ENCODE data around the gene HOXD13.

GRCh38 chr2:176127774-176128072 is 35.2 kb downstream of the HOXD13 start:
- TF ChIP-seq POLR2A (IDR thresholded peaks at IDR 0.05) (no peak), CTCF (IDR thresholded peaks at IDR 0.05 in 4 of 5, conservative IDR thresholded peaks at IDR 0.05 in 1 of 5) (no peak)

Data from gastrocnemius medialis (tissue), 4 donors.